ENCODE measurements around the gene TRIO.
"Not testable (repeated sequence)": the region's sequence is repeated elsewhere in the genome, so short reads cannot be mapped to it uniquely, and the experiment has no call there.

Gene TRIO

GRCh38 chr5:14421851-14422250 is 278.7 kb downstream of the TRIO start:
- ATAC-seq = no peak

- peak; percentile 74 to 81 for ATAC-seq
These were observed 281.0 kb downstream of the TRIO start for GRCh38 chr5:14424011-14424685.

DNA sequence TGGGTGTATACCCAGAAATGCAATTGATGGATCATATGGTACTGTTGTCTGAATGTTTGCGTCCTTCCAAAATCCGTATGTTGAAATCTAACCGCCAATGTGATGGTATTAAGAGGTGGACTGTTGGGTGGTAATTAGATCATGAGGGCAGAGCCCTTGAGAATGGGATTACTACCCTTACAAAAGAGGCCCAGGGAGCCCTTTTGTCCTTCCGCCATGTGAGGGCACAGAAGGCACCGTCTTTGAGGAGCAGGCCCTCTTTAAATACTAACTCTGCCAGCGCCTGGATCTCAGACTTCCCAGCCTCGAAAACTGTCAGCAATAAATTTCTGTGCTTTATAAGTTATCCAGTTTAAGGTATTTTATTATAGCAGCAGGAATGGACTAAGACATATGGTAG is 282.4 kb downstream of the TRIO start:
- ATAC-seq = no peak

DNA sequence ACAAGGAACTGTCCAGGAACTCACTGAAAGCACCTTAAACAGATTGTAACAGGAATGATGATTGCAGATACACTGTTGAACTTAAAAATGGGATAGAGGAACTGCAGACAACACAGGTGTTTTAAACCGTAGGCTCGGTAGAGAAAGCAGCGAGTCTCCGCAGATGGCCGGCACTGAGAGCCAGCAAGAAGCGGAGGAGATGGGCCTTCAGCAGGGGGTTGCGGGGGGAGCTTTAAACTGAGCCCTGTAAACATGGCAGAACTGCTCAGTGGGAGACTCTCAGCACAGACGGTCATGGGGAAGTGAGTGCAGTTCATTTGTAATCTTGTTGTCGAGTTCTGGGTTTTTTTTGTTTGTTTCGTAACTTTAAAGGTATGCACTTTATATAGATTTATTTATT is 283.4 kb downstream of the TRIO start:
- ATAC-seq = no peak

DNA sequence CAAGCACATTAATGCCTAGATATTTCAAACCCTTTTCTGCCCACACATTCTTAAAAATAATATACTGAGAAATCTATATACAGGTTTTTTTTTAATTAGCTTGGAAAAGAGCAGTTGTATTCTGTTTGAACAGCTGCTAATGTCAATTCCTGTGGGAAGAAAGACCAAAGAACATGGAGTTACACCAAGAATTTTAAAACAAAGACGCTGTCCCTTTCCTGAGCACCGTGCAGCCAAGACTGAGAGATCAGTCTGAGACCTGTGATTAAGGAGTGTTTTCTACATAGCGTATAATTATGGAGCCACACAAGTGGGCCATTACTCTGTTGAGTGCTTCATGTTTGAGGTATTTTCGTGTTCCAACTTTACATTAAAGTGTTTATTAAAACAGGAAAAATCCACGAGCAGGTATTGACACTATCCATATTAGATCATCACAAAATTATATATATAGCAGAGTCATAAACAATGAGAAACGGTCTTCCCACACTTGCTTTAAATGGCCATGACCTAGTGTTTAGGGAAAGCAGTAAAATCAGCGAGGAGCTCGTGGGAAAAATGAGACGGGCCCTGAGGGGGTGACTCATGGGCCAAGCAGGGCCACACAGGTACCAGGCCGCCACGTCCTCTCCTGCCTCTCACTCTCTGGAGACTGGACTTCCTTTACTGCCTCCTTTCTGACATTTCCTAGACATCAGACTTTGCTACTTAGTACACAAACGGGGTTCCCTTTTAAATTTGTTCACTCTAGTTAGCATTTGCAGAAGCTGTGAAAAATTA is 285.4 kb downstream of the TRIO start:
- no peak for ATAC-seq

GRCh38 chr5:14429101-14430050 is 286.2 kb downstream of the TRIO start:
- no peak for ATAC-seq

DNA sequence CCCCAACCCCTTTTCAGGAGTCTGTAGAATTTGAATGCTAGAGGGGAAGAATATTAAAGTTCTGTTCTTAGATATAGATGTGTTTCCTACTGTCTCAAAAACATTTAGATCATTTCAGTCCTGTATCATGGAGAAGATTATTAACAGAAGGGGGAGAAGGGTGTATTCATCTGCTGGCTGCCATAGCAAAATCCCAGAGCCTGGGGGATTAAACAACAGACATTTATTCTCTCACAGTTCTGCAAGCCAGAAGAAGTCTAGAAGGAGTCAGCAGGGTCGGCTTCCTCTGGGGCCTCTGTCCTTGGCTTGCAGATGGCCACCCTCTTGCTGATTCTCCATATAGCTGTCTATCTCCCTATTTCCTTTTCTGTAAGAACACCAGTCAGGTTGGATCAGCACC is 288.4 kb downstream of the TRIO start:
- ATAC-seq = no peak

DNA sequence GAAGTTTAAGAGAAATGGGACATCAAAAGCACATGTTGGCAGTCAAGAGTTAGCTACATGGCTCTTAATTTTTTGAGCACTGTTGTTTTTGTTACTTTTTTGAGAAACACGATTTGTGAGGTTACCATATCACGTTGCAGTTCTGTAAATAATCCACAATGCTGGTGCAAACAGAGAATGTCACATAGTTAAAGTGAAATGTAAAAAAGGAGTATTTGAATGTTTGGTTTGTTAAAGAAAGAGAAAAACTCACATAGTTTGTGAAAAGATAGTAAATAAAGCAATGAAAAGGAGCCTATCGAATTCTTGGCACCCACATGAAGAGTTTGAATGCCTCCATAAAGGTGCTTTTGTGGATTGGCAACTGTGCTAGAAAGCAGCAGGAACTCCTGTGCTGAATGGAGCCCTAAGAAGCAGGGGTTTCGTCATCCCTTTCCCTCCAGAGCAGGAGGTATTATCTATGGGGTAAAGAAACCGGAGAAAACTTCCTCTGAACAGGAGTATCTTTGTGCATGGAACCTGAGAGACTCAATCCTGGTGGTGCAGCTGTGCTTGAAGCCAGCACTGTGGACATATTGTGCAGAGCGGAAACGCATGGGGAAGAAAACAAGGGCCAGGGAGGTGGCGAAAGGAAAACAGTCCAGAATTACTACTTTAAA is 289.9 kb downstream of the TRIO start:
- no peak for ATAC-seq

DNA sequence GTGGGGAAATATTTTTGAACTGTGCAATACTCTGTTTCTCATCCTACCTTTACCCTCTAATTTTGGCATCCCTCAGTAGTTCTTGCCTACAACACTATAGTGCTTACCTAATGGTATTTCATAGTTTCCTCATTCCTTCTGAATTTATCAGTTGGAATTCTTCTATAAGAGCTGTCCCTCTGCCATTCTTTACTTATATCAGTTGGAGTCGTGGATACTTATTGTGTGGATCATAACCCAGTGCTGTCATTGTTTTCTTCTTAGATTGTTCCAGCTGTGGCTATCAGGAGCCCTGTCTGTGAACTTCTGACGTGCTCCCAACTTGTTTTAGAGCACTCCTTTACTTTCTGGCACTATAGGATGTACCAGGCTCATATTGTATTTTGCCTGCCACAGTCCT is 292.3 kb downstream of the TRIO start:
- ATAC-seq = no peak

- ATAC-seq = not testable (repeated sequence)
These were observed 293.0 kb downstream of the TRIO start for GRCh38 chr5:14436122-14436521.

DNA sequence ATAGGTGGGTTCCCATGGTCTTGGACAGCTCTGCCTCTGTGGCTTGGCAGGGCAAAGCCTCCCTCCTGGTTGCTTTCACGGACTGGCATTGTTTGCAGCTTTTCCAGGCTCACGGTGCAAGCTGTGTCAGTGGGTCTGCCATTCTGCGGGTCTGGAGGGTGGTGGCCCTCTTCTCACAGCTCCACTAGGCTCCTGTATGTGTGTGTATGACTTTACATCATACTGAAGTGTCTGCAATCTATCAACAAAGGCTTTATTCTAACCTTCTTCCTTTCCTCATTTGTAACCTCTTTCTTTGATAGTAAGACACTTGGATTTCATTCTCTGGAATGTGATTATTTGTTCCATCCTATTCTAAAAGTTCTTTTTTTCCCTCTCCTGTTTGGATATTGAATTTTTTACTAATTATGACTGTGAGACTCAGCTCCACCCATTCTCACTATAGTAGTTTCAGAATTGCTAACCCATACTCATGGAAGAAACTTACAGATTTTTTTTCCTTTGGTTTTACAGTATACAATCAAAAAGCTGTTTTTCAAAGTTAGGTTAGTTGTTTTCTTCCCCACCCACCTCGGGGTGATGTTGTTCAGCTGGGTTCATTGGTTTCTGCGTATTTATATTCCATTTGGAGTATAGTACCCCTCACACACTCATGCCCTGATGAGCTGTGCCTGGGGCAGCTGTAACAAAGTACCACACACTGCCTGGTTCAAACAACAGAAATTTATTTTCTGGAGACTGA is 293.8 kb downstream of the TRIO start:
- ATAC-seq = peak; percentile 53 to 59

GRCh38 chr5:14438195-14438606 is 295.1 kb downstream of the TRIO start:
- ATAC-seq = no peak

DNA sequence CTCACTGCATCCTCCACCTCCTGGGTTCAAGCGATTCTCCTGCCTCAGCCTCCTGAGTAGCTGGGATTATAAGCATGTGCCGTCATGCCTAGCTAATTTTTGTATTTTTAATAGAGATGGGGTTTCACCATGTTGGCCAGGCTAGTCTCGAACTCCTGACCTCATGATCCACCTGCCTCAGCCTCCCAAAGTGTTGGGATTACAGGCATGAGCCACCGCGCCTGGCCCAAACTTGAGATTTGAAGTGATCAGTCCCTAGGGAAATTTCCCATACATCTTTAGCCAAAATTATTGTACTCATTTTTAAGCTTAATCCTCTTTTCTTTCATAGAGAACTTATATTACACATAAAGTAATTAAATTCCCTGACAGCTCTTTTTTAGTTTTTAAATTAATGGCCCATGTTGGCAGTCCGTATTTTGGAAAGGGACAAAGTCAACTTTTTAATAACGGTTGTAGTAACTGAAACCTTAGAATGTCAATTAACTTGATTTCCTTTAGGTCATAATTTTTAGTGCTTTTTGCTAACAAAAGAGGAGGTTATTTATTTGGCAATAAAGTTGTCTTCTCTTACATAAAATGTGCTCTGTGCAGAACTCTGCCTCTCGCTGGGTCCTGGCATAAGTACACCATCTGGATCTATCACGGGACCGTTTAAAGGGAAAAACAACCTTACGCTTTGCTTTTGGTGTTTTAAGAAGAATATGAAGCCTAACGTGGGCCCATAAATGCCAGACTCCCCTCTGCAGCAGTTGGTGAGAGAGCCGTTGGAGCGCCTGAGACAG is 296.1 kb downstream of the TRIO start:
- no peak for ATAC-seq

DNA sequence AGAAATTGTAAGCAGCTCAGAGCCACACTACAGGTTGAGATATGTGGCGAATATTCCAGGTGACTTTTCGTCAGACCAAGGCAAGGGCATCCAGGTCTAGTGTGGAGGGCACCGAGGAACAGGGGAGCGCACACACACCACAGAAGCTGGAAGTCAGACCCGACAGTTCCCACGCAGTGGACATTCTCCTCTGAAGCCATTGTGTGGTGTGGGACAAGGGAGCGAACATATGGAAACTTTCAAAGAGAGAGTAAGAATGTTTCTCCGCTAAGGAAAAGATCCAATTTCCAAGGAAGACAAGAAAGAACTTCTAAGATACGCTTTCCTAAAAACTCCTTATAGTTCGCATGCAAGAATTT is 297.1 kb downstream of the TRIO start:
- ATAC-seq = no peak

- no peak for ATAC-seq
These were observed 297.7 kb downstream of the TRIO start for GRCh38 chr5:14440582-14441431.

DNA sequence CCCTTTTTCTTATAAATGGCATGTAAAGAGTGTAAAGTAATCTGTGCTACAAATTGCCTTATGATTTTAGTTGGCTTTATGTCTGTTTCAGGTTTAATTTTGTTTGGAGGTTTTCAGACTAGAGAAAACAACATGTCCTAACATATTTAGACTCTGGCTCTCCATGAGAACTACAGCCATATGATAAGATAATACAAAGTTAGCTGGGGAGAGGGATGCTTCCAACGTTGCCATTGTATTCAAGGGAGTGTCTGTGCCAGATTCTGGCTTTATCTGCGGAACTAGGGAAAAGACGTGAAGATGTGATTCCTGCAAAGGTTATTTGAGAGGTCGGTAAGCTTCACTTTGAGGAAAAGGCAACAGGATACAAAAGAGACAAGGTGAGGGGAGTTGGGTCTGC is 298.5 kb downstream of the TRIO start:
- ATAC-seq = no peak

- ATAC-seq = no peak
These were observed 299.4 kb downstream of the TRIO start for GRCh38 chr5:14442536-14442935.

DNA sequence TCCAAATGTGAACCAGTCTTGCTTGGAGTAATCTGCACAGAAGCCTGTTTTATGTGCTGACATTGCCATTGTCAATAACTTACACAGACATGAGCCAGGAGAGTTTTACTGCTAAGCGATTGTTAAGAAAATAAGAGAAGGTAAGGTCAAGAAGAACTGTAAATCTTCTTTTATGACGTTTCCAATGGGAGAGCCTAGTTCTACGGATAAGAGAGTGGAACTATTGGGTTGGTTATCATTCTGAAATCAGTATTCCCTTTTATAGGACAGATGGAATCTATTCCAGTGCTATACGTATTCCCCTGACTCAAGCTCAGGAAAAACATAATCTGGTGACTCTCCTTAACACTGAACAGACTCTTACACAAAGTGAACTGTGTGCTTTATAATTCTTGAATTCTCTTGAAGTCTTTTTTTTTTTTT is 300.5 kb downstream of the TRIO start:
- ATAC-seq = no peak

GRCh38 chr5:14444161-14444560 is 301.0 kb downstream of the TRIO start:
- no peak for ATAC-seq

- no peak for ATAC-seq
These were observed 301.9 kb downstream of the TRIO start for GRCh38 chr5:14445013-14445412.

Measured in activated CD4-positive, CD25-positive, alpha-beta regulatory T cell treated with anti-CD3 and anti-CD28 coated beads, Interleukin-2, amount 50 U/mL, for 24 hours (primary cell).